Measurements from ENCODE around the gene STX10. TPM values are rescaled to one million over a fixed set of nuclear protein-coding genes. Genes with fewer than 3 reads are reported as not detected.
A peak's percentile ranks its signal among the peaks of the same experiment; 100 is the strongest.

STX10 gene
- polyA plus RNA-seq, 2 of the 4 experiments (the other 2 are of a cell fraction) = 41.5 to 61.2 TPM

- TF ChIP-seq RARB (CRISPR knock-in tag; IDR thresholded peaks at IDR 0.05) = no peak
- peak; percentile 73; the same call in 1 of the 2 replicates for TF ChIP-seq HDAC2 (IDR thresholded peaks at IDR 0.05)
- TF ChIP-seq POLR2AphosphoS2 (conservative IDR thresholded peaks at IDR 0.05; ENCODE audit: low read length) = no peak
- TF ChIP-seq MAX (IDR thresholded peaks at IDR 0.05) = peak; percentile 94
- TF ChIP-seq CHD4 (IDR thresholded peaks at IDR 0.05; ENCODE audit: borderline replicate concordance) = peak; percentile 71; the same call in 1 of the 2 replicates
Measured at GRCh38 chr19:13116282-13117175, 33.6 kb downstream of the STX10 start, which contains the start of gene TRMT1 (continued).

DNA sequence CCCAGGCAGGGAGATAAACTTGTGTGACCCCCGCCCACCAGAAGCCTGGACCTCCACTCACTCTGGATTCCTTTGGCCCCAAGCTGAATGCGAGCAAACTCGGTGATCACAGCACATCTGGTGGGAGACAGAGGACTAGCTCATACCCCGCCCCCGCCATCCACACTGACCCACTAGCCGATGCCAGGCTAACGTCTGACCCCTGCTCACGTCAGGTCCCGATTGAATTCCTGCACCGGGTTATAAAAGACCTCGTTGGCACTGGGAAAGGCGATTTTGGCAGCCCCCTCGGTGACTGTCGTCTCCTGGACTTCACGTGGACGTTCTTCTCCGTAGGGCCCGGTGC is 34.3 kb downstream of the STX10 start:
- FAIRE-seq = no peak
- POLR2A ChIA-PET = no interaction called here

DNA sequence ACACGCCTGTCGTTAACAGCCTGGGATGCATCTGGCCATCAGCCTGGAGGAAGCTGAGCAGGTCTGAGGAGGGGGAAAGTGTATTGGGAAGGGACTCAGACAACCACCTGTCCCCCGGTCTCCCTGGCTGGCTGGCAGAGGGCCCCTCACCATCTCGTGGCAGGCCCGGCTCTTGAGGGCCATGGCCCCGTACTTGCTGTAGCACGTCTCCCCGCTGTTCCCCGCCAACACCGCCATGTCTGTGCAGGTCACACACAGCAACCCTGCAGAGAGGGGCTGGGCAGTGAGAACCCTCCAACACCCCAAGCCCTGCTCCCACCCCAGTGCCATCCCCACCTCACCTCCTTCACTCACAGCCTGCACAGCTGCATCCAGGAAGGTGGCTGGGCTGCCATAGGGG is 37.6 kb downstream of the STX10 start:
- Histone ChIP-seq H3K4me3 (no peak overlapping the region), H3K9me3 (no peaks in the 10 kb centered on the region), H3K4me1 (peaks cover 9% of the 10 kb centered on the region; the same call in 1 of the 3 replicates), H3K27ac (no peak overlapping the region), H3K4me2 (no peak overlapping the region)
- 90% methylated on average over 10 of the region's 10 CpGs for WGBS (ENCODE audit: missing lambda C conversion rate)
- DNase-seq (ENCODE audit: low read depth in 1 of 2, low spot score in 1 of 2) (no peak), ATAC-seq (no peak), FAIRE-seq (no peak)
- TF ChIP-seq FOXS1 (CRISPR knock-in tag; IDR thresholded peaks at IDR 0.05) (no peak), CBX2 (IDR thresholded peaks at IDR 0.05; ENCODE audit: borderline replicate concordance, low read depth) (no peak)
- ChIA-PET CTCF (interaction anchor here (3.6 kb wide), 1 partner anchor 19 kb away, joined by 16 read pairs; no protein-coding TSS in a partner anchor), POLR2A (no interaction called here)

More for the DNA sequence above, 34.3 kb downstream of the STX10 start:
- H3K4me3 ChIP-seq = peak overlapping the region; percentile 100
- ATAC-seq (no peak; a peak in 1 of 6 replicates), DNase-seq (ENCODE audit: low read depth in 1 of 2, low spot score in 1 of 2) (no peak)
- peak overlapping the region; percentile 79 to 99 for H3K27ac ChIP-seq
- H3K4me2 ChIP-seq = peak overlapping the region; percentile 96
- WGBS (ENCODE audit: missing lambda C conversion rate) = 0% methylated on average over 2 of the region's 18 CpGs
- TF ChIP-seq HES2 (IDR thresholded peaks at IDR 0.05) (no peak), JUNB (IDR thresholded peaks at IDR 0.05) (no peak), GATA3 (IDR thresholded peaks at IDR 0.05; ENCODE audit: borderline replicate concordance) (no peak), ZFP36 (IDR thresholded peaks at IDR 0.05; ENCODE audit: borderline replicate concordance, partially characterized antibody) (no peak), EHMT2 (IDR thresholded peaks at IDR 0.05; ENCODE audit: low read depth) (no peak), ESRRA (IDR thresholded peaks at IDR 0.05; ENCODE audit: borderline replicate concordance, low read length) (no peak), MAZ (IDR thresholded peaks at IDR 0.05; ENCODE audit: borderline replicate concordance, low read depth, low read length) (no peak), PBX3 (IDR thresholded peaks at IDR 0.05) (no peak), RNF2 (IDR thresholded peaks at IDR 0.05; ENCODE audit: borderline replicate concordance, low read depth) (no peak), TFCP2L1 (CRISPR knock-in tag; IDR thresholded peaks at IDR 0.05) (no peak), MAFK (IDR thresholded peaks at IDR 0.05; ENCODE audit: partially characterized antibody) (no peak)
- TF ChIP-seq, protein P1, sequence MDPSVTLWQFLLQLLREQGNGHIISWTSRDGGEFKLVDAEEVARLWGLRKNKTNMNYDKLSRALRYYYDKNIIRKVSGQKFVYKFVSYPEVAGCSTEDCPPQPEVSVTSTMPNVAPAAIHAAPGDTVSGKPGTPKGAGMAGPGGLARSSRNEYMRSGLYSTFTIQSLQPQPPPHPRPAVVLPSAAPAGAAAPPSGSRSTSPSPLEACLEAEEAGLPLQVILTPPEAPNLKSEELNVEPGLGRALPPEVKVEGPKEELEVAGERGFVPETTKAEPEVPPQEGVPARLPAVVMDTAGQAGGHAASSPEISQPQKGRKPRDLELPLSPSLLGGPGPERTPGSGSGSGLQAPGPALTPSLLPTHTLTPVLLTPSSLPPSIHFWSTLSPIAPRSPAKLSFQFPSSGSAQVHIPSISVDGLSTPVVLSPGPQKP (IDR thresholded peaks at IDR 0.05; ENCODE audit: low read depth, low read length) = no peak
- TF ChIP-seq, protein P2, sequence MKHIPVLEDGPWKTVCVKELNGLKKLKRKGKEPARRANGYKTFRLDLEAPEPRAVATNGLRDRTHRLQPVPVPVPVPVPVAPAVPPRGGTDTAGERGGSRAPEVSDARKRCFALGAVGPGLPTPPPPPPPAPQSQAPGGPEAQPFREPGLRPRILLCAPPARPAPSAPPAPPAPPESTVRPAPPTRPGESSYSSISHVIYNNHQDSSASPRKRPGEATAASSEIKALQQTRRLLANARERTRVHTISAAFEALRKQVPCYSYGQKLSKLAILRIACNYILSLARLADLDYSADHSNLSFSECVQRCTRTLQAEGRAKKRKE (CRISPR knock-in tag; IDR thresholded peaks at IDR 0.05; ENCODE audit: low read depth) = no peak
- CTCF ChIA-PET = interaction anchor here (0.5 to 1.9 kb wide), 6 partner anchors 22 to 150 kb away, joined by 3 to 8 read pairs (median 4); partner anchors contain the start of genes IER2 and STX10
- H3K9me3 ChIP-seq = no peaks in the 10 kb centered on the region
- H3K4me1 ChIP-seq = peaks cover 25% of the 10 kb centered on the region
